ENCODE results near the gene EFCAB6.

EFCAB6 gene

GRCh38 chr22:43817402-43817801 lies 5.3 kb upstream of the EFCAB6 start:
- Histone ChIP-seq H2AFZ (ENCODE audit: low read length) (no peak overlapping the region), H3K36me3 (ENCODE audit: insufficient read depth, low read length) (no peaks in the 10 kb centered on the region), H3K79me2 (ENCODE audit: insufficient read depth, low read length) (no peaks in the 10 kb centered on the region), H3K4me1 (ENCODE audit: insufficient read depth, low read length, poor library complexity, severe bottlenecking) (no peaks in the 10 kb centered on the region), H3K4me3 (ENCODE audit: low read length, poor library complexity, severe bottlenecking) (no peak overlapping the region), H4K20me1 (ENCODE audit: insufficient read depth, low read length, poor library complexity, severe bottlenecking) (no peaks in the 10 kb centered on the region), H3K9me2 (replicated peaks; ENCODE audit: low read depth, low read length) (no peaks in the 10 kb centered on the region), H3K4me2 (ENCODE audit: low read depth, low read length, poor library complexity, severe bottlenecking) (no peak overlapping the region), H3K9ac (ENCODE audit: low read depth, low read length, poor library complexity, severe bottlenecking) (no peak overlapping the region), H3F3A (ENCODE audit: low read depth) (no peaks in the 10 kb centered on the region), H3K9me3 (ENCODE audit: insufficient read depth, low read depth, low read length) (no peaks in the 10 kb centered on the region), H3K27me3 (ENCODE audit: insufficient read depth, low read length, poor library complexity, severe bottlenecking) (no peaks in the 10 kb centered on the region)
- TF ChIP-seq EZH2phosphoT487 (IDR thresholded peaks at IDR 0.05; ENCODE audit: borderline replicate concordance), result no peak
- TF ChIP-seq, protein P1, sequence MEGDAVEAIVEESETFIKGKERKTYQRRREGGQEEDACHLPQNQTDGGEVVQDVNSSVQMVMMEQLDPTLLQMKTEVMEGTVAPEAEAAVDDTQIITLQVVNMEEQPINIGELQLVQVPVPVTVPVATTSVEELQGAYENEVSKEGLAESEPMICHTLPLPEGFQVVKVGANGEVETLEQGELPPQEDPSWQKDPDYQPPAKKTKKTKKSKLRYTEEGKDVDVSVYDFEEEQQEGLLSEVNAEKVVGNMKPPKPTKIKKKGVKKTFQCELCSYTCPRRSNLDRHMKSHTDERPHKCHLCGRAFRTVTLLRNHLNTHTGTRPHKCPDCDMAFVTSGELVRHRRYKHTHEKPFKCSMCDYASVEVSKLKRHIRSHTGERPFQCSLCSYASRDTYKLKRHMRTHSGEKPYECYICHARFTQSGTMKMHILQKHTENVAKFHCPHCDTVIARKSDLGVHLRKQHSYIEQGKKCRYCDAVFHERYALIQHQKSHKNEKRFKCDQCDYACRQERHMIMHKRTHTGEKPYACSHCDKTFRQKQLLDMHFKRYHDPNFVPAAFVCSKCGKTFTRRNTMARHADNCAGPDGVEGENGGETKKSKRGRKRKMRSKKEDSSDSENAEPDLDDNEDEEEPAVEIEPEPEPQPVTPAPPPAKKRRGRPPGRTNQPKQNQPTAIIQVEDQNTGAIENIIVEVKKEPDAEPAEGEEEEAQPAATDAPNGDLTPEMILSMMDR (conservative IDR thresholded peaks at IDR 0.05; ENCODE audit: low read length), result no peak

DNA sequence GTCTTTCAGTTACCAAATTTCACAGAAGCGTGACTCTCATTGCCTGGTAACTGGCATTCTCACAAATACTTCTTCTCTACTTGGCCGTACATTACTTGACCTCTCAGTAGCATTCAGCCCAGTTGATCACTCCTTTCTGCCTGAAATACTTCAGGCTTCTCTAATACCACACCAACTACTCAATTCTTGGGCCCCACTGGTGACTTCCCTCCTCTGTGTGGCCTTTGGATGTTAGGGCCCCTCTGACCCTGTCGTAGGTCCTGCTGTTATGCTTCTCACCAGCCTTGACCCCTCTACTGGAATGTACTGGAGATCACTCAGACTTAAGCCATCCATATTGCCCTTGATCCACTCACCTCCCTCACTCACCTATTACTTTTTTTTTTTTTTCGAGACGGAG lies 2.2 kb upstream of the EFCAB6 start:
- H3K9me3 ChIP-seq (ENCODE audit: insufficient read depth, low read depth, low read length), result no peaks in the 10 kb centered on the region

DNA sequence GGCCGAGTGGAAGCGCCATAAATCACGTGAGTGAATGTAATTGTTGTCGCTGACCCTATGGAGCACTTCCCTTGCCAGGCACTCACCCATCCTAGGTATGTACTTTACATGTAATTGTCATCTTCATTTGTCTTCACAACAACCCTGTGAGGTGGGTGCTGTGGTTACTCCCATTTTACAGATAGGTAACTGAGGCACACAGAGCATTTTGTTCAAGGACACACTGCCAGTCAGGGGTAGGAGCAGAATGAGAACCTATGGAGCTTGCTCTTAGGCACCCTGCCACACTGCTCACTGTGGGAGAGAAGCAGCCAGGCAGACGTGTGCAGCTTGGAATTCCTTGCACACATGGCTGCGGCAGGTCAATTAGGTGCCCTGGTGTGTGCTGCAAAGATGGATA lies 785 bp upstream of the EFCAB6 start:
- TF ChIP-seq, protein P1 (conservative IDR thresholded peaks at IDR 0.05; ENCODE audit: low read length), result no peak
- no peak for TF ChIP-seq EZH2phosphoT487 (IDR thresholded peaks at IDR 0.05; ENCODE audit: borderline replicate concordance)
- Histone ChIP-seq H3K4me1 (ENCODE audit: insufficient read depth, low read length, poor library complexity, severe bottlenecking) (no peaks in the 10 kb centered on the region), H3K4me3 (ENCODE audit: low read length, poor library complexity, severe bottlenecking) (no peak overlapping the region), H3K79me2 (ENCODE audit: insufficient read depth, low read length) (no peaks in the 10 kb centered on the region), H3K36me3 (ENCODE audit: insufficient read depth, low read length) (no peaks in the 10 kb centered on the region), H3K4me2 (ENCODE audit: low read depth, low read length, poor library complexity, severe bottlenecking) (no peak overlapping the region), H3F3A (ENCODE audit: low read depth) (no peaks in the 10 kb centered on the region), H3K9me3 (ENCODE audit: insufficient read depth, low read depth, low read length) (no peaks in the 10 kb centered on the region), H2AFZ (ENCODE audit: low read length) (no peak overlapping the region), H3K9ac (ENCODE audit: low read depth, low read length, poor library complexity, severe bottlenecking) (no peak overlapping the region), H3K27me3 (ENCODE audit: insufficient read depth, low read length, poor library complexity, severe bottlenecking) (no peaks in the 10 kb centered on the region), H3K9me2 (replicated peaks; ENCODE audit: low read depth, low read length) (no peaks in the 10 kb centered on the region), H4K20me1 (ENCODE audit: insufficient read depth, low read length, poor library complexity, severe bottlenecking) (no peaks in the 10 kb centered on the region)

More for the DNA sequence above, 2.2 kb upstream of the EFCAB6 start:
- Histone ChIP-seq H3K4me1 (ENCODE audit: insufficient read depth, low read length, poor library complexity, severe bottlenecking) (no peaks in the 10 kb centered on the region), H3F3A (ENCODE audit: low read depth) (no peaks in the 10 kb centered on the region), H4K20me1 (ENCODE audit: insufficient read depth, low read length, poor library complexity, severe bottlenecking) (no peaks in the 10 kb centered on the region), H3K4me3 (ENCODE audit: low read length, poor library complexity, severe bottlenecking) (no peak overlapping the region), H3K9me2 (replicated peaks; ENCODE audit: low read depth, low read length) (no peaks in the 10 kb centered on the region), H3K4me2 (ENCODE audit: low read depth, low read length, poor library complexity, severe bottlenecking) (no peak overlapping the region), H3K79me2 (ENCODE audit: insufficient read depth, low read length) (no peaks in the 10 kb centered on the region), H3K36me3 (ENCODE audit: insufficient read depth, low read length) (no peaks in the 10 kb centered on the region), H3K27me3 (ENCODE audit: insufficient read depth, low read length, poor library complexity, severe bottlenecking) (no peaks in the 10 kb centered on the region), H3K9ac (ENCODE audit: low read depth, low read length, poor library complexity, severe bottlenecking) (no peak overlapping the region), H2AFZ (ENCODE audit: low read length) (no peak overlapping the region)
- no peak for TF ChIP-seq EZH2phosphoT487 (IDR thresholded peaks at IDR 0.05; ENCODE audit: borderline replicate concordance)
- TF ChIP-seq, protein P1 (conservative IDR thresholded peaks at IDR 0.05; ENCODE audit: low read length), result no peak
